GM23248 (cell line): ENCODE measurements around the gene TEDDM1. TPM values are rescaled to one million over a fixed set of nuclear protein-coding genes. Genes with fewer than 3 reads are reported as not detected.
A peak's percentile ranks its signal among the peaks of the same experiment; 100 is the strongest.

Source experiments
- DNase-seq: peaks from one replicate; pipeline ENCODE4 v3.0.0-alpha.2; 2015
- H2AFZ ChIP-seq: fragments of 200-600 bp; sonication (generic); 2 replicates; pipeline ENCODE4 v1.6.1; 2016; ENCODE audit warnings: antibody characterized with exemption
- H3F3A ChIP-seq: fragments of 200-600 bp; sonication (generic); 2 replicates; pipeline ENCODE4 v1.6.1; 2016; ENCODE audit warnings: mild to moderate bottlenecking, antibody characterized with exemption, mixed run types; ENCODE audit not compliant: insufficient read depth
- H3K27ac ChIP-seq: fragments of 200-600 bp; sonication (generic); 2 replicates; pipeline ENCODE4 v1.5.1; 2016; ENCODE audit warnings: mild to moderate bottlenecking
- H3K27me3 ChIP-seq: fragments of 200-600 bp; sonication (generic); replicated peaks from 2 replicates; pipeline ENCODE4 v1.6.1; 2016; ENCODE audit warnings: mild to moderate bottlenecking; ENCODE audit not compliant: insufficient read depth
- H3K36me3 ChIP-seq: fragments of 200-600 bp; sonication (generic); 2 replicates; pipeline ENCODE4 v1.6.1; 2016; ENCODE audit warnings: low read depth, mild to moderate bottlenecking
- H3K4me1 ChIP-seq: fragments of 200-600 bp; sonication (generic); 2 replicates; pipeline ENCODE4 v1.6.1; 2016; ENCODE audit warnings: mild to moderate bottlenecking; ENCODE audit not compliant: insufficient read depth
- H3K4me2 ChIP-seq: fragments of 200-600 bp; sonication (generic); one replicate; pipeline ENCODE4 v1.6.1; 2016; ENCODE audit warnings: mild to moderate bottlenecking; ENCODE audit not compliant: unreplicated experiment
- H3K4me3 ChIP-seq: fragments of 200-600 bp; sonication (generic); 2 replicates; pipeline ENCODE4 v1.5.1; 2016; ENCODE audit warnings: mild to moderate bottlenecking
- H3K79me2 ChIP-seq: fragments of 200-600 bp; sonication (generic); 2 replicates; pipeline ENCODE4 v1.6.1; 2016; ENCODE audit warnings: mild to moderate bottlenecking; ENCODE audit not compliant: insufficient read depth
- H3K9ac ChIP-seq: fragments of 200-600 bp; sonication (generic); 2 replicates; pipeline ENCODE4 v1.6.1; 2016; ENCODE audit warnings: mild to moderate bottlenecking
- H3K9me2 ChIP-seq: fragments of 200-600 bp; sonication (generic); 2 replicates; pipeline ENCODE4 v1.6.1; 2016; ENCODE audit warnings: mixed run types, mild to moderate bottlenecking, moderate library complexity; ENCODE audit not compliant: insufficient read depth
- H3K9me3 ChIP-seq: fragments of 200-600 bp; sonication (generic); one replicate; pipeline ENCODE4 v1.6.1; 2017; ENCODE audit warnings: low read depth
- H4K20me1 ChIP-seq: fragments of 200-600 bp; sonication (generic); 2 replicates; pipeline ENCODE4 v1.6.0; 2016; ENCODE audit not compliant: insufficient read depth
- EZH2 ChIP-seq: fragments of 200-600 bp; sonication (generic); IDR thresholded peaks from 2 replicates; pipeline ENCODE4 v1.6.1; 2018; ENCODE audit warnings: antibody characterized with exemption, mild to moderate bottlenecking; ENCODE audit not compliant: insufficient read depth, poor library complexity, severe bottlenecking
- EZH2phosphoT487 ChIP-seq: fragments of 200-600 bp; sonication (generic); IDR thresholded peaks from 2 replicates; pipeline ENCODE4 v1.6.1; 2018; ENCODE audit warnings: antibody characterized with exemption, moderate library complexity, mild to moderate bottlenecking, low read depth; ENCODE audit not compliant: insufficient read depth
- WGBS, 2 experiments: methylation state at CpG; one replicate each; pipeline ENCODE4 v1.1.6; 2015 to 2017; ENCODE audit warnings: low lambda C conversion rate in 2 of 2, low coverage in 1 of 2; ENCODE audit errors: missing lambda C conversion rate in 2 of 2; 5-methylcytosine and 5-hydroxymethylcytosine counted together
- in situ Hi-C: fragments of 300-500 bp; cut with MboI; formaldehyde crosslinking; loops from 2 replicates; pipeline ENCODE4 v1.15.0; 2020
- polyA plus RNA-seq: library from polyadenylated mRNA; unstranded; fragments of >200 nt; fragmentation: Nextera tagmentation; extraction: Ambion mirVana; gene quantifications from 2 replicates; pipeline ENCODE4 v1.2.1, GENCODE V29; 2016
- total RNA-seq: library from RNA; depleted of rRNA; stranded (reverse); fragments of >200 nt; shearing (Covaris generic); gene quantifications from 2 replicates; pipeline ENCODE4 v1.2.3, GENCODE V29; 2014

The TEDDM1 gene
- total and polyA plus RNA-seq, 2 experiments from 2014 or later, result not detected

- Histone ChIP-seq H3K79me2 (no peaks in the 10 kb centered on the region), H3K4me1 (no peaks in the 10 kb centered on the region), H2AFZ (no peak overlapping the region), H3K36me3 (no peaks in the 10 kb centered on the region), H4K20me1 (no peaks in the 10 kb centered on the region), H3K4me2 (no peak overlapping the region), H3K27me3 (no peaks in the 10 kb centered on the region), H3K4me3 (no peak overlapping the region), H3K9me3 (no peaks in the 10 kb centered on the region), H3K9me2 (no peaks in the 10 kb centered on the region), H3K9ac (no peak overlapping the region), H3F3A (no peaks in the 10 kb centered on the region), H3K27ac (no peak overlapping the region)
- in situ Hi-C loops, result loop anchor here (25.0 kb wide), 1 partner anchor 920 kb away; the partner anchor contains the start of gene CACNA1E
- DNase-seq, result no peak
- WGBS, 2 experiments, result 22 to 33% methylated on average over 3 of the region's 3 CpGs
- no peak for TF ChIP-seq EZH2phosphoT487
- no peak for TF ChIP-seq EZH2
Observed at GRCh38 chr1:182407724-182408123, 7.3 kb upstream of the TEDDM1 start.

DNA sequence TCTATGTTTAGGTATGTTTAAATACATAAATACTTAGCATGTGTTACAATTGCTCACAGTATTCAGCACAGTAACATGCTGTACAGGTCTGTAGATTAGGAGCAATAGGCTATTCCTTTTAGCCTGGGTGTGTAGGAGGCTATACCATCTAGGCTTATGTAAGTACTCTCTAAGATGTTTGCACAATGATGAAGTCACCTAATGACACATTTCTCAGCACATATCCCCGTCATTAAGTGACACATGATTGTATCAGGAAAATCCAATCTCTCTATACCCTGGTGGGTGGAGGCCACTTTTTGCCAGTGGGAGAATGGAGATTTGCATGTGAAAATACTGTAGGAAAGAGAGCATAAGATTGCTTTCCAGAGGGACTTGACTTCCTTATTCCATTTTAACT lies 5.5 kb upstream of the TEDDM1 start:
- H4K20me1 ChIP-seq, result no peaks in the 10 kb centered on the region
- no peak overlapping the region for H3K4me2 ChIP-seq
- no peak overlapping the region for H3K4me3 ChIP-seq
- no peak overlapping the region for H2AFZ ChIP-seq
- H3K27me3 ChIP-seq, result no peaks in the 10 kb centered on the region
- WGBS, 2 experiments, result 0 to 4% methylated on average over 1 of the region's 1 CpG
- no peak overlapping the region for H3K27ac ChIP-seq
- no peak for TF ChIP-seq EZH2phosphoT487
- TF ChIP-seq EZH2, result no peak
- no peaks in the 10 kb centered on the region for H3F3A ChIP-seq
- no peaks in the 10 kb centered on the region for H3K9me3 ChIP-seq
- in situ Hi-C loops, result loop anchor here (25.0 kb wide), 1 partner anchor 919 kb away; the partner anchor contains the start of gene CACNA1E
- peak; percentile 26 for DNase-seq
- H3K79me2 ChIP-seq, result no peaks in the 10 kb centered on the region
- H3K9ac ChIP-seq, result no peak overlapping the region
- H3K4me1 ChIP-seq, result no peaks in the 10 kb centered on the region
- no peaks in the 10 kb centered on the region for H3K9me2 ChIP-seq
- H3K36me3 ChIP-seq, result no peaks in the 10 kb centered on the region

DNA sequence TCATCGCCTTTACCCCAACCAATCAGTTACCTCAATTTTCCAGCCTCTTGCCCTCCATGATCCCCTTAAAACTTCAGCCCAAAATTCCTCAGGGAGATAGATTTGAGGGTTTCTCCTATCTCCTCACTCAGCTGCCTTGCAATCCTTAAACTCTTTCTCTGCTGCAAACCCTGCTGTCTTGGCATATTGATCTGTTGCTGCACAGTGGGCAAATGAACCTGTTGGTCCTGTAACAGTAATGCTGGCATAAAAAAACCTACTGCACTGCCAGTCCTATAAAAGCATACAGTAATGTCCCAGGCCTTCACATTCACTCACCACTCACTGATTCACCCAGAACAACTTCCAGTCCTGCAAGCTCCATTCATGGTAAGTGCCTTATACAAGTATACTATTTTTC lies 5.1 kb upstream of the TEDDM1 start:
- Histone ChIP-seq H3K9me3 (no peaks in the 10 kb centered on the region), H3K79me2 (no peaks in the 10 kb centered on the region), H3K27ac (no peak overlapping the region), H3K9ac (no peak overlapping the region), H3K4me3 (no peak overlapping the region), H3F3A (no peaks in the 10 kb centered on the region), H4K20me1 (no peaks in the 10 kb centered on the region), H3K27me3 (no peaks in the 10 kb centered on the region), H3K9me2 (no peaks in the 10 kb centered on the region), H3K36me3 (no peaks in the 10 kb centered on the region), H3K4me2 (no peak overlapping the region), H3K4me1 (no peaks in the 10 kb centered on the region), H2AFZ (no peak overlapping the region)
- in situ Hi-C loops, result loop anchor here (25.0 kb wide), 1 partner anchor 918 kb away; the partner anchor contains the start of gene CACNA1E
- no peak for TF ChIP-seq EZH2phosphoT487
- TF ChIP-seq EZH2, result no peak
- WGBS, 2 experiments, result 50 to 63% methylated on average over 1 of the region's 1 CpG
- no peak for DNase-seq

- no peaks in the 10 kb centered on the region for H3K36me3 ChIP-seq
- H3K27me3 ChIP-seq, result no peaks in the 10 kb centered on the region
- H3K9me2 ChIP-seq, result no peaks in the 10 kb centered on the region
- no peak overlapping the region for H3K4me3 ChIP-seq
- 82 to 89% methylated on average over 1 of the region's 1 CpG for WGBS, 2 experiments
- in situ Hi-C loops, result loop anchor here (25.0 kb wide), 1 partner anchor 917 kb away; the partner anchor contains the start of gene CACNA1E
- TF ChIP-seq EZH2, result no peak
- no peak for TF ChIP-seq EZH2phosphoT487
- H3F3A ChIP-seq, result no peaks in the 10 kb centered on the region
- no peak for DNase-seq
- H3K4me1 ChIP-seq, result no peaks in the 10 kb centered on the region
- H3K27ac ChIP-seq, result no peak overlapping the region
- no peaks in the 10 kb centered on the region for H3K9me3 ChIP-seq
- no peak overlapping the region for H3K9ac ChIP-seq
- no peak overlapping the region for H3K4me2 ChIP-seq
- H2AFZ ChIP-seq, result no peak overlapping the region
- H4K20me1 ChIP-seq, result no peaks in the 10 kb centered on the region
- no peaks in the 10 kb centered on the region for H3K79me2 ChIP-seq
Observed at GRCh38 chr1:182404781-182405180, 4.3 kb upstream of the TEDDM1 start.
